Erythroblast (primary cell): ENCODE results near the gene ANKRD36B.
"Not testable (repeated sequence)": the region's sequence is repeated elsewhere in the genome, so short reads cannot be mapped to it uniquely, and the experiment has no call there.

ENCODE experiments used
- DNase-seq, 2 experiments: peaks; one replicate each; lab custom pipeline; 2025; lab: John Stamatoyannopoulos, UW
- GATA1 ChIP-seq: IDR thresholded peaks from 2 replicates; pipeline ENCODE4 v1.6.1; 2011; ENCODE audit warnings: low read depth, mild to moderate bottlenecking, control low read depth, low read length, moderate library complexity
- POLR2A ChIP-seq: IDR thresholded peaks from 2 replicates; pipeline ENCODE4 v1.6.1; 2011; ENCODE audit warnings: mild to moderate bottlenecking, low read length

ANKRD36B gene

GRCh38 chr2:97589598-97590510 is at the start of gene ANKRD36B:
Gene ANKRD36B, minus strand, starts transcription at chr2:97589877. Its CDS starts 192 bp downstream, at chr2:97589685.
- TF ChIP-seq POLR2A, result peak; percentile 48

GRCh38 chr2:97626049-97626430 is 36.4 kb upstream of the ANKRD36B start:
- DNase-seq, result not testable (repeated sequence)

More at GRCh38 chr2:97589598-97590510, at the start of gene ANKRD36B:
- DNase-seq, result not testable (repeated sequence)

- DNase-seq, result not testable (repeated sequence)
Measured at GRCh38 chr2:97625354-97626048, 35.8 kb upstream of the ANKRD36B start.

GRCh38 chr2:97622976-97623375 is 33.3 kb upstream of the ANKRD36B start:
- DNase-seq, result not testable (repeated sequence)

GRCh38 chr2:97620492-97620891 is 30.8 kb upstream of the ANKRD36B start:
- not testable (repeated sequence) for DNase-seq

- not testable (repeated sequence) for DNase-seq
Measured at GRCh38 chr2:97618939-97619827, 29.5 kb upstream of the ANKRD36B start.

- DNase-seq, result no peak
- TF ChIP-seq POLR2A (no peak), GATA1 (no peak)
Measured at GRCh38 chr2:97617911-97618310, 28.2 kb upstream of the ANKRD36B start.

- DNase-seq, result not testable (repeated sequence)
Measured at GRCh38 chr2:97615746-97616145, 26.1 kb upstream of the ANKRD36B start.

- DNase-seq, result not testable (repeated sequence)
Measured at GRCh38 chr2:97611895-97612294, 22.2 kb upstream of the ANKRD36B start.

GRCh38 chr2:97608745-97609144 is 19.1 kb upstream of the ANKRD36B start:
- DNase-seq, result not testable (repeated sequence)

GRCh38 chr2:97605524-97606339 is 16.1 kb upstream of the ANKRD36B start:
- not testable (repeated sequence) for DNase-seq

- not testable (repeated sequence) for DNase-seq
Measured at GRCh38 chr2:97605109-97605508, 15.4 kb upstream of the ANKRD36B start.

- DNase-seq, result not testable (repeated sequence)
Measured at GRCh38 chr2:97601537-97601936, 11.9 kb upstream of the ANKRD36B start.

GRCh38 chr2:97596180-97596579 is 6.5 kb upstream of the ANKRD36B start:
- not testable (repeated sequence) for DNase-seq

- DNase-seq, result not testable (repeated sequence)
Measured at GRCh38 chr2:97593520-97593919, 3.8 kb upstream of the ANKRD36B start.

- not testable (repeated sequence) for DNase-seq
Measured at GRCh38 chr2:97590515-97591394, 1.1 kb upstream of the ANKRD36B start.

- not testable (repeated sequence) for DNase-seq
Measured at GRCh38 chr2:97589257-97589597, 450 bp downstream of the ANKRD36B start.

GRCh38 chr2:97565674-97566073 is 24.0 kb downstream of the ANKRD36B start:
- DNase-seq, result not testable (repeated sequence)

- not testable (repeated sequence) for DNase-seq
Measured at GRCh38 chr2:97552406-97552805, 37.3 kb downstream of the ANKRD36B start.
